Muscle layer of duodenum (tissue), 2 donors: ENCODE measurements around the gene SORBS1.

Source experiments
- H3K27ac ChIP-seq: one replicate; pipeline ENCODE4 v1.7.0; 2013; ENCODE audit warnings: mild to moderate bottlenecking, low read length
- H3K27me3 ChIP-seq: one replicate; pipeline ENCODE4 v1.7.0; 2013; ENCODE audit warnings: low read depth, mild to moderate bottlenecking, control low read depth, low read length
- H3K36me3 ChIP-seq, 2 donors: one replicate each; pipeline ENCODE4 v1.7.0; 2013; ENCODE audit warnings: low read length in 2 of 2, control low read depth in 1 of 2, mild to moderate bottlenecking in 1 of 2; ENCODE audit not compliant: insufficient read depth in 2 of 2, control insufficient read depth in 1 of 2
- H3K4me1 ChIP-seq, 2 donors: one replicate each; pipeline ENCODE4 v1.7.0; 2013; ENCODE audit warnings: low read length in 2 of 2, mild to moderate bottlenecking in 2 of 2, control low read depth in 1 of 2, moderate library complexity in 1 of 2; ENCODE audit not compliant: insufficient read depth in 2 of 2, control insufficient read depth in 1 of 2
- H3K4me3 ChIP-seq, 2 donors: one replicate each; pipeline ENCODE4 v1.7.0; 2013; ENCODE audit warnings: low read length in 2 of 2, low read depth in 1 of 2, mild to moderate bottlenecking in 1 of 2
- H3K9me3 ChIP-seq, 2 donors: one replicate each; pipeline ENCODE4 v1.7.0; 2013; ENCODE audit warnings: low read length in 2 of 2, control low read depth in 1 of 2, mild to moderate bottlenecking in 1 of 2; ENCODE audit not compliant: control insufficient read depth in 1 of 2
- donor health status: healthy.

The SORBS1 gene

DNA sequence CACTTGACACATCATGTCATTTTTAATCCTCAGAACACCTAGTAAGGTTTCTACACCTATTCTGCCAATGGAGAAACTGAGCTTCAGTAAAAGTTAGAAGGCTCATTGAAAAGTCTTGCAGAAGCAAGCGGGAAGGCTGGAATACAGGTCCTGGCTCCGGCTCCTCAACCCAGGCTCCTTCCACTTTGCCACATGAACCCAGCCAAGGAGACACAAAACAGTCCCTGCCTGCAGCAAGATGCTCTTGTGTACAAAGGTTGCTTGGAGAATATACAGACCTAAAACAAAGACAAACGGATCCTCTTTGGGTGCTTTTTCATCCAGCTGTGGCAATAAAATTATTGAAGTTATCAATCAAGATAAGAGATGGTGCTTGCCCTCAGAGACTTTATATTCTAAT lies 106.8 kb downstream of the SORBS1 start:
- H3K36me3 ChIP-seq = no peaks in the 10 kb centered on the region
- peaks cover 0 to 53% of the 10 kb centered on the region in 2 donors for H3K4me1 ChIP-seq
- no peaks in the 10 kb centered on the region for H3K9me3 ChIP-seq
- H3K4me3 ChIP-seq = no peak overlapping the region
- no peak overlapping the region for H3K27ac ChIP-seq
- no peaks in the 10 kb centered on the region for H3K27me3 ChIP-seq

DNA sequence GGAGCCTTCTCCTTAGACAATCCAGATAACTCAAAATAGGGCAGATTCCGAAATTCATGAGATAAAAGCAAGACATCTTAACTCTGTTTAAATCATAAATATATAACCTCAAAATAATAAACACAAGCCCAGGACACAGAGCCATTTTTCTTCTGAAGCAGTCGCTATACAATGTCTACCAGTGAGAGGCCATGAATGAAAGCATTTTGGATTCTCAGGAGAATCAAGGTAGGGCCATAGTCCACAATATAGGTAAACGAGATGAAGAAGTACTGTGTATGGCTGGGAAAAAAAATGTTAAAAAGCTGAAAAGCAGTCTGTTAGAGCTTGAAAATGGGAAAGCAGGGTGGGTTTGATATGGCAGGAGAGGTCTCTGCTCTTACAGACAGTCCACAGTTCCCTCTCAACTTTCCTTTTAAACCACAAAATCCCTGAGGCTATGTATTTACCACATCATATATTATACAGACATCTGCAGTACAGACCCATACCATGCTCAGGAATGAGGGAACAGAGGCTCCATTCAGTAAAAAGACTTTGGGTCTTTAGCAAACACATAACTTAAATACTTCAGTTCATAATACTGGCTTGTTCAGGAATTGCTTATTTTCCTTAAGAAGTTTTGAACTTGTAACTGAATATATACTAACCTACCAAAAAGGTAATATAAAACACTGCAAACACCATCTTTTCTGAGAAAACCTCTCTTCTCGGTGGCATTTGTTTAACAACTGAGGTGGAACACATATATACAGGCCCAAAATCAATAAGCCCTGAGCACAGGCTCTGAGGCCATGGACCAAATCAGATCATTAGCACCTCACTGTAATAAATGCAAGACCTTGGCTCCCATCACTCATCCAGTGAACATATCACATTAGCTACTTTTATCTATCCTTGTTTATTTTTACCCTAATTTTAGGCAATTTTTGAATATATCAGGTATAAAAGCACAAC lies 109.3 kb downstream of the SORBS1 start:
- H3K27ac ChIP-seq = peak overlapping the region; percentile 47
- no peak overlapping the region for H3K4me3 ChIP-seq
- no peaks in the 10 kb centered on the region for H3K27me3 ChIP-seq
- H3K36me3 ChIP-seq = no peaks in the 10 kb centered on the region
- peaks cover 9 to 52% of the 10 kb centered on the region in 2 donors for H3K4me1 ChIP-seq
- no peaks in the 10 kb centered on the region for H3K9me3 ChIP-seq

DNA sequence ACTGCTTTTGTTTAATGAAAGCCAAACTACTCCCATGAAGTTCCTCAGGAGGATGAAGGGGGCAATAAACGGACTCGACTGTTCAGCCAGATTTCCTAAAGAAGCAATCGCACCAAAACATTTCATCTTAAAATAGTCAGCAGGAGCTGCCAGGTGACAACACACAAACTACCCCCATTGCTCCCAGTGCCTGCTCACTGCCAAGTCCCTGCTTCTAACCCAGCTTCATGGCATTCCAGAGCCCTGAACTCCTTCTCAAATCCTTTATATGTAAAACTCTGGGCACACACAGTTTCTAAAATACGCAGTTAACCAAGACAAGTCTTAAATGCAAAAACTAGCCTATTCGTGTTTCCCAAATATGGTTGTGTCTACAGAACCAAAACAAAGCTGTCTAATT lies 110.0 kb downstream of the SORBS1 start:
- Histone ChIP-seq H3K27ac (peak overlapping the region; percentile 47), H3K27me3 (no peaks in the 10 kb centered on the region), H3K4me3 (no peak overlapping the region), H3K4me1 (peaks cover 9 to 52% of the 10 kb centered on the region in 2 donors), H3K36me3 (no peaks in the 10 kb centered on the region), H3K9me3 (no peaks in the 10 kb centered on the region)

DNA sequence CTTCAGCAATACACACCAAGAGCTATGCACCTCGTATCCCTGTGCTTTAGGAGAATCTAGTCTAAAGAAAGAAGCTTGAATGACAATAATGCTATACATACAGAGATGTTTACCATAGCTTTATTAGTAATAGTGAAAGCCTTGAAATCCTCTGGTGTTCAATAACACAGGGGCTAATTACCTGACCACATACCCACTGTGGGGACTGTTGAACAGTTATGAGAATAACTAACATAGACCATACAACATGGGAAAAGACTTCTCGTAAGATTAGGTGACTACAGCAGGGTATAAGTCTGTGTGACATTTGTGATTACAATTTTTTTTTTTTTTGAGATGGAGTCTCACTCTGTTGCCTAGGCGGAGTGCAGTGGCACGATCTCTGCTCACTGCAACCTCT lies 111.0 kb downstream of the SORBS1 start:
- Histone ChIP-seq H3K27ac (no peak overlapping the region), H3K36me3 (no peaks in the 10 kb centered on the region), H3K9me3 (no peaks in the 10 kb centered on the region), H3K4me3 (no peak overlapping the region), H3K4me1 (peaks cover 17 to 55% of the 10 kb centered on the region in 2 donors), H3K27me3 (no peaks in the 10 kb centered on the region)

DNA sequence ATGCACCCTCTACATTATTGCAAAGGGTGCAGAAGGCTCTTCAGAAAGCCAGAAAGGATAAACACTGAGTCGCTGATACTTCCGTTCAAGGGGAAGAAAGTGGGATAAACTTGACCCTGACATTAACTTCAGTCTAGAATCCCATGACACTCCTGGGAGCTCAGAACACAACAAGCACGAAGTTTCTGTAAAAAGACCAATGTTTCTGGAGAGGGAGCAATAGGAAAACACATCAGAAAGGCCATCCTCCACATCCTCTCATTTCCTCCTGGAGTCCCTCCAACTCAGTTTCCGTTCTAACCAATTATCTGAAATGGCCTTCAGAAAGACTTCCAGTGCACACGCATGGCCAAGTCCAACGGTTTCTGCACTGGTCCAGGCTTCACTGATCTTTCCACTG lies 113.5 kb downstream of the SORBS1 start:
- H3K4me1 ChIP-seq = peaks cover 23 to 44% of the 10 kb centered on the region in 2 donors
- H3K27me3 ChIP-seq = no peaks in the 10 kb centered on the region
- H3K27ac ChIP-seq = peak overlapping the region; percentile 56
- no peak overlapping the region for H3K4me3 ChIP-seq
- no peaks in the 10 kb centered on the region for H3K9me3 ChIP-seq
- no peaks in the 10 kb centered on the region for H3K36me3 ChIP-seq

DNA sequence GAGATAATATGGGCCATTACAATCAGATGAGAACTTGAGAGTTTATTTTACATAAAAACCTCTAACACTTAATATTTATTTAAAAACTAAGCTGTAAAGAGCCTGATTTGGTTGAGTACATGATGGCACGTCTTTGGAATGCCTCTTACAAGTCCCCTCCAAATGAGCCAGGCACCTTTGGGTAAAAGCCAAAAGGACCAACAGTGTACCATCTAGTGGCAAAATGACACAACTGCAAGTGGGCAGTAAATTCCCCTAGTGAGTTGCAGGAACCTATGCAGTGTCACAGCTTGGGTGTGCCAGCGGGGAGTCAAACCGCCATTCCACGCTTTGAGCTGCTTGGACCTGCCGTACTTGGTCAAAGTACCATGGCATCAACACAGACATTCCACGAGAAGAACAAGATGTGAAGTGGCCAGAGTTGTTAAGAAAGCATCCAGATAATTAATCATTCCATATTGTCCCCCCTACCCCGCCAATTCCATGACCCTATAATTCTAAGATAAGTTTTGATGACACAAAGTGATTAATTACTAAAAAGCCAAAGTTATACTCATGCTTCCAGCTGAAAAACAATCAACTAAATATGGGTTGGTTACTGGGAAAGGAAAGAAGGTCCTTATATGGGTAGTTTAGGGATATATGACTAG lies 115.2 kb downstream of the SORBS1 start:
- Histone ChIP-seq H3K27me3 (no peaks in the 10 kb centered on the region), H3K36me3 (no peaks in the 10 kb centered on the region), H3K4me1 (peaks cover 23 to 46% of the 10 kb centered on the region in 2 donors), H3K4me3 (peak overlapping the region in 1 of 2 donors; percentile 17), H3K9me3 (no peaks in the 10 kb centered on the region), H3K27ac (peak overlapping the region; percentile 90)

DNA sequence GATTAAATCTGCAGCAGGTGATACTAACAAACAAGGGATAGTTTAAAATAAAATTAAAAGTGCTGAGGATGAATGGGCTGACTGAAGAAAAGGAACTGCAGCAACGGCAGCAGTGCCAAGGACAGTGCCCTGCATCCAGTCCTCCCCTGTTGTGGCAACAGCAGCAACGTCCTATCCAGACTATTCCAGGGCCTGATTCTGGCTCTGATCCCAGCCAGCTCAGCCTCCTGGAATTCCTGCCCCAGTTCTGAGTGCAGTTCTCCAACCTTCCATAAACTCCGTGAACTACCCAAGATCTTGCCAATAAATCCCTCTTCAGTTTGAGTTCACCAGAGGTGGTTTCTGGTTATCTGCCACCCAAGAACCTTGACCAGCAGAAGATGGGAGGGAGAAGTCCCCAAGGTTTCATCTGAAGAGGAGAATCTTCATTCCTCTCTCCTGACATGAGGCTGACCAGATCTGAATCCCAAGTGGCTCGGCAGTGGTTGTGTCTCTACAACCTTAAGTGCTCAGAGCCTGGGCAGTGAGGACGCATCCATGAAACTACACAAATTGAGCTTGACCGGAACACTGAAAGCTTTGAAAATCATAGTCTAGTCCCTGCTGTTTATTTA lies 115.8 kb downstream of the SORBS1 start:
- peak overlapping the region; percentile 90 for H3K27ac ChIP-seq
- H3K9me3 ChIP-seq = no peaks in the 10 kb centered on the region
- no peaks in the 10 kb centered on the region for H3K36me3 ChIP-seq
- peak overlapping the region in 1 of 2 donors; percentile 17 for H3K4me3 ChIP-seq
- H3K4me1 ChIP-seq = peaks cover 23 to 52% of the 10 kb centered on the region in 2 donors
- no peaks in the 10 kb centered on the region for H3K27me3 ChIP-seq

DNA sequence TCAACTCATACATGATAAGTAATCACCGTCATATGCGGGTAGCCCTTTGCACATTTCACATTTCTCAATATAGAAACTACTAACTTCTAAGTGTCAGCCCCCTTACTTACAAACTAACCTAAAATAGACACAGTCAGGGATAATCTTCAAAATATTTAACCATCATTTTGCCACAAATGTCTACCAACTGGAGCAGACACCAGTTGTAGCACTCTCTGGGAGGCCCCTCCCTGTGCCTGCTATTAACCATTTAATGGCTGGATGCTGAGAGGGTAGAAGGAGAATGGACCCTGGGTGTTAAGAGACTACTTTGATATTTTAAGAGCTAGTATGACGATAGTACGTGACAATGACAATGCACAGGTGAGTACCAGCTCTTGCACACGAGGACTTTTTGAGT lies 116.4 kb downstream of the SORBS1 start:
- H3K36me3 ChIP-seq = no peaks in the 10 kb centered on the region
- H3K9me3 ChIP-seq = no peaks in the 10 kb centered on the region
- H3K27ac ChIP-seq = no peak overlapping the region
- no peak overlapping the region for H3K4me3 ChIP-seq
- H3K27me3 ChIP-seq = no peaks in the 10 kb centered on the region
- peaks cover 23 to 58% of the 10 kb centered on the region in 2 donors for H3K4me1 ChIP-seq

DNA sequence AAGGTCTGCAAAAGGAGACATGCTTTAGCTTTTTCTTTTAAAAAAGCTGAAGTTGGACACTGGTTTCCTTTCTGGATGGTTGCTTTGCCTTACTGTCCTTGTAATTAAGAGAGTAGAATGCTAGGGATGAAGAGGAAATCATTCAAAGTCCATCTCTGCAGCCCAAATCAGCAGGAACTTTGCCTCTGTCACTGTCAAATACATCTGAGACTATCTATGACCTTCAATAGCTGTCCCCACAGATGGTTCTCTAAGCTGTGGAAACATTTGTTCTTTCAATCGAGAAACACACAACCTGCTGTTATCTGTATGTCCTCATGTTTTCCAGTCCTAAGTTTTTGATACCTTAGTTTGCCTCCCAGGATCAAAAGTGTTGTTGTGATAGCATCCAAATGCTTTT lies 117.5 kb downstream of the SORBS1 start:
- no peaks in the 10 kb centered on the region for H3K27me3 ChIP-seq
- peaks cover 23 to 59% of the 10 kb centered on the region in 2 donors for H3K4me1 ChIP-seq
- H3K27ac ChIP-seq = peak overlapping the region; percentile 33
- H3K4me3 ChIP-seq = no peak overlapping the region
- H3K36me3 ChIP-seq = no peaks in the 10 kb centered on the region
- H3K9me3 ChIP-seq = no peaks in the 10 kb centered on the region

DNA sequence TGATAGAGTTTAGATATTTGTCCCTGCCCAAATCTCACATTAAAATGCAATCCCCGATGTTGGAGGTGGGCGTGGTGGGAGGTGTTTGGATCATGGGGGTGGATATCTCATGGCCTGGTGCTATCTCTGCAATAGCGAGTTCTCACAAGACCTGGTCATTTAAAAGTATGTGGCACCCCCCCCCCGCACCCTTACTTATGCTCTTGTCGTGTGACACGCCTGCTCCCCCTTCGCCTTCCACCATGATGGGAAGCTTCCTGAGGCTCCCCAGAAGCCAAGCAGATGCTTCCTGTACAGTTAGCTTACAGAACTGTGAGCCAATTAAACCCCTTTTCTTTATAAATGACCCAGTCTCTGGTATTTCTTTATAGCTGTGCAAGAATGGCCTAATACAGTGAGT lies 118.8 kb downstream of the SORBS1 start:
- H3K27ac ChIP-seq = no peak overlapping the region
- peaks cover 14 to 53% of the 10 kb centered on the region in 2 donors for H3K4me1 ChIP-seq

DNA sequence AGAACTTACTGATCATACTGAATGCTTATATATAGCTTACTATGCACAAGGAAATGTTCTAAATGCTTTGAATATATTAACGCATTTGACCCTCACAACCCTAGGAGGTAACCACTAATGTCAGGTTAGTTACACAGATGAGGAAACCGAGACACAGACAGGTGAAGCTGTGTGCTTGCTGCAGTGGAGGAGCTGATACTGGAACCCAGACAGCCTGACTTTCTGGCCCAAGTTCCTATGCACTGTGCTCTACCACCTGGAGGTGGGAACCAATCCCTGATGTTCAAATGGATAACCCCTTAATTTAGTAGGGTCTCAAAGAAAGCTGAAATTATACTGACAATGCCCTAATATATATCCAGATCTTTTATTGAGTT lies 119.6 kb downstream of the SORBS1 start:
- Histone ChIP-seq H3K36me3 (peaks cover 5 to 12% of the 10 kb centered on the region in 2 donors), H3K27ac (no peak overlapping the region), H3K4me3 (no peak overlapping the region), H3K9me3 (no peaks in the 10 kb centered on the region), H3K4me1 (peaks cover 14 to 47% of the 10 kb centered on the region in 2 donors), H3K27me3 (no peaks in the 10 kb centered on the region)

More for the DNA sequence above, 118.8 kb downstream of the SORBS1 start:
- H3K4me3 ChIP-seq = no peak overlapping the region
- H3K36me3 ChIP-seq = peaks cover 1 to 7% of the 10 kb centered on the region in 2 donors
- H3K9me3 ChIP-seq = no peaks in the 10 kb centered on the region
- H3K27me3 ChIP-seq = no peaks in the 10 kb centered on the region
